HL-60 (cell line): ENCODE data around the gene ANKRD63.

ENCODE experiments used
- DNase-seq, 2 experiments: peaks; one replicate each; pipeline ENCODE4 v3.0.0-alpha.2; 2010 to 2020; ENCODE audit warnings: low read depth in 1 of 2, low spot score in 1 of 2
- H3K27ac ChIP-seq: fragments of 250-450 bp; sonication (Bioruptor Pico); replicated peaks from 2 replicates; pipeline ENCODE4 v1.5.1; 2020; ENCODE audit warnings: mild to moderate bottlenecking, moderate library complexity
- H3K27me3 ChIP-seq: fragments of 250-450 bp; sonication (Bioruptor Pico); 2 replicates; pipeline ENCODE4 v1.5.1; 2021; ENCODE audit warnings: mild to moderate bottlenecking, moderate library complexity; ENCODE audit not compliant: insufficient read depth, poor library complexity, severe bottlenecking
- H3K4me3 ChIP-seq: replicated peaks from 2 replicates; pipeline ENCODE4 v1.5.1; 2011; ENCODE audit warnings: mild to moderate bottlenecking, control low read depth, low read length; ENCODE audit not compliant: insufficient read depth
- CTCF ChIP-seq: IDR thresholded peaks from one replicate; pipeline ENCODE4 v1.5.1; 2011; ENCODE audit warnings: low read length, control low read depth, inconsistent platforms; ENCODE audit not compliant: insufficient read depth
- GABPA ChIP-seq: IDR thresholded peaks from 2 replicates; pipeline ENCODE4 v1.6.1; 2012; ENCODE audit warnings: low read depth
- POLR2AphosphoS5 ChIP-seq: IDR thresholded peaks from 2 replicates; pipeline ENCODE4 v1.6.1; 2012; ENCODE audit warnings: low read depth
- SPI1 ChIP-seq: IDR thresholded peaks from 2 replicates; pipeline ENCODE4 v1.6.1; 2012; ENCODE audit warnings: low read depth, mild to moderate bottlenecking, borderline replicate concordance
- TF ChIP-seq, protein P1 (sequence below): IDR thresholded peaks from 2 replicates; pipeline ENCODE4 v1.6.1; 2012; ENCODE audit warnings: low read depth; ENCODE audit not compliant: insufficient replicate concordance

The ANKRD63 gene

GRCh38 chr15:40307421-40308211 lies 24.8 kb upstream of the ANKRD63 start, which contains the start of gene PLCB2:
Gene PLCB2, minus strand, starts transcription at chr15:40307935. Its CDS starts 263 bp downstream, at chr15:40307672.
- Histone ChIP-seq H3K27me3 (no peaks in the 10 kb centered on the region), H3K27ac (peak within 1 kb of the TSS; percentile 96), H3K4me3 (peak within 1 kb of the TSS; percentile 65)
- DNase-seq = peak; percentile 84 to 88
- peak; percentile 79 for TF ChIP-seq CTCF
- TF ChIP-seq GABPA = no peak
- TF ChIP-seq, protein P1, sequence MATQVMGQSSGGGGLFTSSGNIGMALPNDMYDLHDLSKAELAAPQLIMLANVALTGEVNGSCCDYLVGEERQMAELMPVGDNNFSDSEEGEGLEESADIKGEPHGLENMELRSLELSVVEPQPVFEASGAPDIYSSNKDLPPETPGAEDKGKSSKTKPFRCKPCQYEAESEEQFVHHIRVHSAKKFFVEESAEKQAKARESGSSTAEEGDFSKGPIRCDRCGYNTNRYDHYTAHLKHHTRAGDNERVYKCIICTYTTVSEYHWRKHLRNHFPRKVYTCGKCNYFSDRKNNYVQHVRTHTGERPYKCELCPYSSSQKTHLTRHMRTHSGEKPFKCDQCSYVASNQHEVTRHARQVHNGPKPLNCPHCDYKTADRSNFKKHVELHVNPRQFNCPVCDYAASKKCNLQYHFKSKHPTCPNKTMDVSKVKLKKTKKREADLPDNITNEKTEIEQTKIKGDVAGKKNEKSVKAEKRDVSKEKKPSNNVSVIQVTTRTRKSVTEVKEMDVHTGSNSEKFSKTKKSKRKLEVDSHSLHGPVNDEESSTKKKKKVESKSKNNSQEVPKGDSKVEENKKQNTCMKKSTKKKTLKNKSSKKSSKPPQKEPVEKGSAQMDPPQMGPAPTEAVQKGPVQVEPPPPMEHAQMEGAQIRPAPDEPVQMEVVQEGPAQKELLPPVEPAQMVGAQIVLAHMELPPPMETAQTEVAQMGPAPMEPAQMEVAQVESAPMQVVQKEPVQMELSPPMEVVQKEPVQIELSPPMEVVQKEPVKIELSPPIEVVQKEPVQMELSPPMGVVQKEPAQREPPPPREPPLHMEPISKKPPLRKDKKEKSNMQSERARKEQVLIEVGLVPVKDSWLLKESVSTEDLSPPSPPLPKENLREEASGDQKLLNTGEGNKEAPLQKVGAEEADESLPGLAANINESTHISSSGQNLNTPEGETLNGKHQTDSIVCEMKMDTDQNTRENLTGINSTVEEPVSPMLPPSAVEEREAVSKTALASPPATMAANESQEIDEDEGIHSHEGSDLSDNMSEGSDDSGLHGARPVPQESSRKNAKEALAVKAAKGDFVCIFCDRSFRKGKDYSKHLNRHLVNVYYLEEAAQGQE = no peak
- TF ChIP-seq SPI1 = peak; percentile 44; the same call in 1 of the 2 replicates
- peak; percentile 86 for TF ChIP-seq POLR2AphosphoS5

DNA sequence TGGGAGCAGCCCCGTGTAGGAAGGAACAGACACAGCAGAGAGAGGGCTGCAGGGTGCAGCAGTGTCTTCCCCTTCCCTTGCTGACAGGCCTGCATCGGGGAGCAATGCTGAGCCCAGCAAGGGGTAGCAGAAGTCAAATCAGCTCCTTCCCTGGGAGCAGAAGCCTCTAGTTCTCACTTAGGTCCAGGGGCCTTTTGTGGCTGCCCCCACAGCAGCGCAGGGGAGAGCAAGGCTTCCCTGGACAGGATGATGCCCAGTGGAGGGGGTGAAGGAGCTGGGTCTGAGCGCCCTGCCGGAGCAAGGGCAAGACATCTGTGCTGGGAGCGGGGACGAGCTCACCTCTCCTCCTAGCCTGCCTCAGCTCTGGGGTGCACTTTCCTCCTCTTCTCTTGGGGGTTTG lies 24.0 kb upstream of the ANKRD63 start:
- DNase-seq = peak in 1 of 2 experiments; percentile 49
- no peaks in the 10 kb centered on the region for H3K27me3 ChIP-seq
- peak overlapping the region; percentile 96 for H3K27ac ChIP-seq
- TF ChIP-seq CTCF (no peak), SPI1 (no peak)
- TF ChIP-seq, protein P1 = no peak
- peak overlapping the region; percentile 65 for H3K4me3 ChIP-seq

- H3K27me3 ChIP-seq = no peaks in the 10 kb centered on the region
- TF ChIP-seq GABPA (no peak), SPI1 (peak; percentile 63)
- peak overlapping the region; percentile 65 for H3K4me3 ChIP-seq
- H3K27ac ChIP-seq = peak overlapping the region; percentile 96
- DNase-seq = peak in 1 of 2 experiments; percentile 51
Observed at GRCh38 chr15:40306371-40306770, 23.5 kb upstream of the ANKRD63 start.

DNA sequence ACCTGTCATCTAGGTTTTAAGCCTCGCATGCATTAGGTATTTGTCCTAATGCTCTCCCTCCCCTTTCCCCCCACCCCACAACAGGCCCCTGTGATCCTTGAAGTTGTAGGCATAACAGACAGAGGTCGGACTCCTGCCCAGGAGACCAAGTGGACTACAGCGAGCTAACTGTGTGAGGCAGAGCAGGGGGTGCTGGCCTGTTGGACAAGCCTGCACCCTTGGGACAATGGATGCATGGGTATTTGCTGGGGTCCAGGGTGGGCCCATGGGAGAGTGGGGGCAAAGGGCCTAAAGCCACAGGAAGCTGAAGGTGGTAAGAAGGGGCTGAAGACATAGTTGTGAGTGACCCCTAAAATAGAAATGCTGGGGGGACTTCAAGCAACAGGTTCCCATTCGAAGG lies 22.4 kb upstream of the ANKRD63 start:
- no peak overlapping the region for H3K4me3 ChIP-seq
- no peak for DNase-seq
- TF ChIP-seq POLR2AphosphoS5 (no peak), SPI1 (no peak), GABPA (no peak), CTCF (no peak)
- TF ChIP-seq, protein P1 = no peak
- H3K27ac ChIP-seq = no peak overlapping the region
- H3K27me3 ChIP-seq = no peaks in the 10 kb centered on the region
